Stimulated activated CD4-positive, alpha-beta T cell treated with anti-CD3 and anti-CD28 coated beads, TNF-alpha, amount 100 ng/mL, for 48 hours (primary cell): Measurements from ENCODE around the gene SH2D7.
"Not testable (repeated sequence)": the region's sequence is repeated elsewhere in the genome, so short reads cannot be mapped to it uniquely, and the experiment has no call there.

ENCODE experiments used
- DNase-seq, 3 donors: peaks; one replicate each; pipeline ENCODE4 v3.0.0-alpha.2; 2020; ENCODE audit warnings: low read depth in 3 of 3

SH2D7 gene

DNA sequence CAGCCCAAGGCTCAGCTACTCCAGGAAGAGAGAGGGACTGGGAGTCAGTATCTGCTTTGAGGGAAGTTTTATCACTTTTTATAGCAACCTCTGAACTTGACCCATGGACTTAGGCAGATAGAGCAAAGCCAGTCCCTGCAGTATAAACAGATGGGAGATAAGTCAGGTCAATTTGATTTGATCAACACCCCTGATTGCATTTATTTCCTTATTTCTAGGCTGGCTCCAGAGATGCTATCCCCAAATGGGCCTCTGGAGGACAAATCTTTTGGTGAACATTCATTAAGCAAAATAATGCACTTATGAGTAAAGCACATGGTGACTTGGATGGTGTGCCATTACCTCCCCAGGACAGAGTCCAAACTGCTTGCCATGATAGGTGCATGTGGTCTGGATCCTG is 47.9 kb downstream of the SH2D7 start:
- DNase-seq: no peak

DNA sequence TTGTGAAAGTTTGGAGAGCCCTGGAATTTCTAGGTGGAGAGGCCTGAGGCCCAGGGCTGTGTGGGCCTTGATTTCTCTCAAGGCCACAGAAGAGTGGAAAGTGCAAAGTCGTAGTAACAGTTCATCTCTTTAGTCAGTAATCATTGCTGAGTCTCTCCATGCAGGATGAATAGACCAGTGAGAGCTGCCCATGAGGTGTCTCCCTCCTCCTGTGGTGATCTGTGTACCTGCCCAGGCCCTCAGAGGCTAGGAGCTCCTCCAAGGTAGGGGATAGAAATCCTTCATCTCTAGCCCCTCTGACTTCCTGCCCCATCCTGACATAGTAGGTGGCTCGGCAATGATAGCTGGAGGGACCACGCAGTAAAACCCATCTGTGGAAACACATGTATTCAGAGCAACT is 50.0 kb downstream of the SH2D7 start:
- DNase-seq: no peak

DNA sequence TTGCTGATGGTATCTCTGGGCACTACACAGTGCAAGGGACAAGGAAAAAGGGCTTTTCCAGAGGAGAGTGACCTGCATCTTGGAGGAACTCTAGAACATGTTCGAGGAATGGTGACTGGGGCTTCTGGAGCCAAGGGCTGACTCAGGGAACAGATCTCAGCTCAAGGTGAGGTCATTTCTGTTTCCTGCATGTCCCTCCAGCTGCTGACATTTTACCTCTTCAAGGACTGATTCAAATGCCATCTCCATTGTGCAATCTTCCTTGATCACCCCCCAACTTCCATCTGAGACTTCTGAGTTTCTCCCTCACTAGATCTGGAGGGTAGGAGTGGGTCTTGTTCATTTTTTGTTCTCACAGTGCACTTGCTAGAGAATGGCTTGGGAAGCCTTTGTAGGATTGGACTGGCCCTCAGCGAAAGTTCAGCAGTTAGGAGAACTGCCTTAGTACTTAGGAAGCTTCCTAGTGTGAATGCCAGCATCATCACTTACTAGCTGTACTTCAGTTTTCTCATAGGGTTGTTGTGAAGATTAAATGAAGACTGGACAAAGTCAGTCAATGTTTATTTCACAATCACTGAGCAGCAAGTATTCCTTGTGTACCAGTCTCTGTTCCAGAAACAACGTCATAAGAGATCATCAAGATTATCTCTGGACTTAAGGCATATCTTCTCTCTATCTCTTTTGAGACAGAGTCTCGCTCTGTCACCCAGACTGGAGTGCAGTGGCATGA is 54.2 kb downstream of the SH2D7 start:
- DNase-seq: no peak

DNA sequence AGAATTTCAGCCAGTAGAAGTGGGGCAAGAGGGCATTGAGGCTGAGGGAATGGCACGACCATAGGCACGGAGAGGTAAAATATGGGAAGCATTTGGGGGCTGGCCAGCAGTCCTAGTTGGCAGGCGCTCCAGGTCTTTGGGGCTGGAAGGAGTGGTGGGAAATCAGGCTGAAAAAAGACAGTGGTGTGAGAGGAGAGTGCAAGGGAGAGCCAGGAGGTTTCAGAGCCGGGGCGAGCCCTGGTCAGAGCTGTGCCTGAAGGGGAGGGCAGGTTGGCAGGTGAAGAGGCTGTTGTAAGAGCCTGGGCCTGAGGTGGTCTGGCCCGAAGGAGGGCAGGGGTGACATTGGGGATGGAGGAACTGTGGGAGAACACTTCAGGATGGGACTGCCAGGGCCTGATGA is 55.2 kb downstream of the SH2D7 start:
- no peak for DNase-seq

DNA sequence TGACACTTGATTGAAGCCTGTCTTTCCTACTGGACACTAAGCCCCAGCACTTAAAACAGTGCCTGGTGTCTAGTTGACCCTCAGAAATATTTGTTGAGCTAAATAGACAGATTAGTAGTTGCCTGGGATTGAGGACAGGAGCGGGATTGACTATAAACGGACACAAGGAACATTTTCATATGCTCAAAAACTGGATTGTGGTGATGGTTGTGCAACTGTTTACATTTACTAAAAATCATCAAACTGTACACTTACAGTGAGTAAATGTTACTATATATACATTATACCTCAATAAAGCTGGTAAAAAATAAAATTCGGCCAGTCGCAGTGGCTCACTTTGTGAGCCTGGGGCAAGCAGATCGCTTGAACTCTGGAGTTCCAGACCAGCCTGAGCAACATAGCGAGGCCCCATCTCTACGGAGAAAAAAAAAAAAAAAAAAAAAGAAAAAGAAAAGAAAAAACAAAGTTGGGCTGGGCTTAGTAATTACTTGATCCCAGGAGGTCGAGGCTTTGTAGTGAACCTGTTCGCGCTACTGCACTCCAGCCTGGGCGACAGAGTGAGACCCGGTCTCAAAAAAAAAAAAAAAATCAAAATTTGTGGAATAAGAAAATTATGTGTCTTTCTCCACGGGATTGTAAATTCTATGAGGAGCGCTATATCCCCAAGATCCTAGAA is 56.2 kb downstream of the SH2D7 start:
- no peak for DNase-seq

DNA sequence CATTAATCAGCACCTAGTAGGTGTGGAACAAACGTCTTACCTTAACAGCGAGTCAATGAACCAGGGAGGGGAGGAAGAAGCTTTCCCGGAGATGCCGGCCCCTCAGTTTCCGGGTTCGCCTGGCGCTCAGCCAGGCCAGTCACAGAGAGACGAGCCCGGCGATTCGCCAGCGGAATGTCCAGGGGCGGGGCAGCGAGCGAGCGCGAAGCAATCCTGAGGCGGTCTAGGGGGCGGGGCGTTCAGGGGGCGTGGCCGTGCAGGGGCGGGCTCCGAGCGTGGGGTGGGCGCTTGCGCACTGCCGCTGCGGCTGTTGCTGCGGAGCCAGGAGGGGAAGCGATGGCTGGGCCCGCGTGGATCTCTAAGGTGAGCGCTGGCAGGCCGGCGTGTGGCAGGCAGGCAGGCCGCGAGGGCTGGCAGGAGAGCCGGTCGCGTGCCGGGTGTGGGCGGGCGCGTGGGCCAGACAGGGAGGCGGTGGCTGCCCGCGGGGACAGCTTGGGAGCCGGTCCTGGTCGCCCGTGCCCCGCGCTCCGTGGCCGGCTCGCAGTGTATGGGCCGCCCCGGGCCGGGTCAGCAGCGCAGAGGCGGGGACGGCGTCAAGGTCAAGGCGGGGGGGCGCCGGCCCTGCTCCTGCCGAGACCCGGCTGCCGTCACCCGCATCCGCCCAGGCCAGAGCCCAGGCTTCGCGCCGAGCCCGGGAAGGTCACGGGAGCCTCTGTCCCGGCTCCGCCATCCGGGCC is 56.9 kb downstream of the SH2D7 start, which contains the start of gene IDH3A:
Gene IDH3A, plus strand, starts transcription at position 295 of the 737 bp plus-strand sequence. Its CDS starts 42 bp downstream, at position 337.
- peak; percentile 97 to 100 (median 100) for DNase-seq

DNA sequence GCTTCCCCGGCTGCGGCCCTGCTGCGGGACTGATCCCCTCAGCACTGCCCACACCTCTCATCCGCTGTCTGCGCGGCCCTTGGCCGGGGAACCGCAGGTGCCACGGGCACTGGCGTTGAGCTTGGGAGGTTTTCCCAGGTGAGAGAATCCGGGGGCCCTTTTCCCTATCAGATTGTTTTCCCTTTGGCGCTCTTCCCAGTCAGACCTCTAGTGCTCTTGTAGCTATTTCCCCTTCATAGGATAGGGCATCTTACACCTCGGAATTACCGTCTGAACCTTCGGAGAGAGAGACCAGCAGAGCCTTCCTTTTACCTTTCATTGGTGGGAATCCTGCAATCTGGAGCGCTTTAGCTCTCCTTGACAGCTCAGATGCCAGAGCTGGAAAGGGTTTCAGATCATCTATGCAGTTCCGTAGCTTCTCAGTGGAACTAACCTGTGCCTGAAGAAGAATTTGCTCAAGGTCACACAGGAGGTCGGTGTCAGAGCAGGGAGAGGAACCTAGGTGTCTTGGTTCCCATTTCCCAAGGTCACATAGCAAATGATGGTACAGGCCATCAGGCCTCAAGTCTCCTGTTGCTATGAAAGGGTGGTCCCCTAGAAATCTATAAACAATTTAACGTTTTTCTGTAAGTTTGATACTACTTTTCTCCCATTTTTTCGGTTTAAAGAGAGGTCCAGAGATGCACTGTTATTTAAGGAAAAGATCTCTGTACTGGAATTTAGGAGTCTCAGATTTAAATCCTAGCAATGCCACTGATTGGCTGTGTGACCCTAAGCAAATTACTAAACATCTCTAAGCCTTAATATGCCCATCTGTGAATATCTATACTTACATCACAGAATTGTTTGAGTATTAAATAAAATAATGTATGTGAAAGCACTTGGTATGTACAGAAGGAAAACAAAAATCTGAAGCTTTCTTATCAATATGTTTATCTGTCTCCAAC is 57.7 kb downstream of the SH2D7 start:
- no peak for DNase-seq

DNA sequence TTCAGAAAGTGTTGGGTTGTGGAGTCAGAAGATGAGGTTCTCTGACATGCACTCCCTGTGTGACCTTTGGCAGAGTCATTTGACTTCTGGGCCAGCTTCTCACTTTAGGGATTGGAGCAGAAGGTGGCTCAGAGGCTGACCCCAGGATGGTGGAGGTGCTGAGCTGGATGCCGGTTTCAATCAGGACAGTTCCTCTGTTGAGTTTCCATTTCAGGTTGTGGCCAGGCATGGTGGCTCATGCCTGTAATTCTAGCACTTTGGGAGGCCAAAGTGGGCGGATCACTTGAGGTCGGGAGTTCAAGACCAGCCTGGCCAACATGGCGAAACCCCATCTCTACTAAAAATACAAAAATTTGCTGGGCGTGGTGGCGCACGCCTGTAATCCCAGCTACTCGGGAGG is 58.7 kb downstream of the SH2D7 start:
- DNase-seq: not testable (repeated sequence)
